HG02884 (cell line): ENCODE data around the gene EDN3.

Experiments used
- ATAC-seq: cut with Tn5 transposase; IDR thresholded peaks from one replicate; pipeline ENCODE4 v1.9.1; 2021; ENCODE audit warnings: mild to moderate bottlenecking, moderate library complexity; ENCODE audit not compliant: unreplicated experiment

The EDN3 gene

GRCh38 chr20:59307270-59307669 lies 6.9 kb downstream of the EDN3 start:
- ATAC-seq = no peak

GRCh38 chr20:59308493-59309201 lies 8.2 kb downstream of the EDN3 start:
- ATAC-seq = no peak

- ATAC-seq = no peak
Measured at GRCh38 chr20:59309218-59309617, 8.8 kb downstream of the EDN3 start.

GRCh38 chr20:59314997-59315396 lies 14.6 kb downstream of the EDN3 start:
- no peak for ATAC-seq

- ATAC-seq = no peak
Measured at GRCh38 chr20:59316911-59317731, 16.7 kb downstream of the EDN3 start.

GRCh38 chr20:59318201-59318790 lies 17.9 kb downstream of the EDN3 start:
- ATAC-seq = no peak

GRCh38 chr20:59318803-59319202 lies 18.4 kb downstream of the EDN3 start:
- ATAC-seq = no peak

- no peak for ATAC-seq
Measured at GRCh38 chr20:59320426-59320825, 20.0 kb downstream of the EDN3 start.

- ATAC-seq = no peak
Measured at GRCh38 chr20:59320854-59321647, 20.6 kb downstream of the EDN3 start.

GRCh38 chr20:59322081-59322480 lies 21.7 kb downstream of the EDN3 start:
- no peak for ATAC-seq

GRCh38 chr20:59322585-59323454 lies 22.4 kb downstream of the EDN3 start:
- ATAC-seq = no peak

- no peak for ATAC-seq
Measured at GRCh38 chr20:59323731-59324130, 23.3 kb downstream of the EDN3 start.

- no peak for ATAC-seq
Measured at GRCh38 chr20:59324521-59325141, 24.2 kb downstream of the EDN3 start.

GRCh38 chr20:59325142-59325523 lies 24.7 kb downstream of the EDN3 start:
- ATAC-seq = no peak

- no peak for ATAC-seq
Measured at GRCh38 chr20:59326188-59326587, 25.8 kb downstream of the EDN3 start.

GRCh38 chr20:59328071-59328470 lies 27.7 kb downstream of the EDN3 start:
- no peak for ATAC-seq

GRCh38 chr20:59331721-59332329 lies 31.4 kb downstream of the EDN3 start:
- no peak for ATAC-seq

GRCh38 chr20:59333260-59333845 lies 32.9 kb downstream of the EDN3 start:
- no peak for ATAC-seq

- no peak for ATAC-seq
Measured at GRCh38 chr20:59333951-59334350, 33.5 kb downstream of the EDN3 start.
